Suprapubic skin (tissue), 4 donors: ENCODE results near the gene KBTBD2.

Experiments
- CTCF ChIP-seq, 2 donors: fragments of 200-600 bp in 1 of 2; fragments of 450-650 bp in 1 of 2; sonication (generic) in 1 of 2; IDR thresholded peaks; one replicate each; pipeline ENCODE4 v1.5.1; 2016 to 2019; ENCODE audit warnings: antibody characterized with exemption in 2 of 2, mild to moderate bottlenecking in 1 of 2, moderate library complexity in 1 of 2
- EP300 ChIP-seq: sonication (generic); formaldehyde crosslinking; IDR thresholded peaks from one replicate; pipeline ENCODE4 v1.6.1; 2017; ENCODE audit warnings: antibody characterized with exemption
- POLR2A ChIP-seq, 2 donors: fragments of 450-650 bp; IDR thresholded peaks; one replicate each; pipeline ENCODE4 v1.6.1; 2017; ENCODE audit warnings: antibody characterized with exemption in 2 of 2, mild to moderate bottlenecking in 2 of 2, moderate library complexity in 2 of 2
- POLR2AphosphoS5 ChIP-seq, 3 donors: sonication (generic); formaldehyde crosslinking; IDR thresholded peaks; one replicate each; pipeline ENCODE4 v1.6.1; 2017; ENCODE audit warnings: antibody characterized with exemption in 3 of 3

- TF ChIP-seq POLR2AphosphoS5 (IDR thresholded peaks at IDR 0.05) (no peak), CTCF (IDR thresholded peaks at IDR 0.05) (no peak), EP300 (no peak), POLR2A (IDR thresholded peaks at IDR 0.05) (no peak)
Measured at GRCh38 chr7:32900433-32900995, 9.0 kb upstream of the KBTBD2 start.
